Gastroesophageal sphincter (tissue), 3 donors: ENCODE measurements around the gene TMEM178A.

ENCODE experiments used
- CTCF ChIP-seq, 4 experiments: fragments of 200-600 bp in 2 of 4; fragments of 450-650 bp in 2 of 4; sonication (generic) in 1 of 4; IDR thresholded peaks; one replicate each; pipeline ENCODE4 v1.5.1; 2017 to 2019; ENCODE audit warnings: antibody characterized with exemption in 4 of 4, mild to moderate bottlenecking in 2 of 4, moderate library complexity in 2 of 4
- EP300 ChIP-seq: sonication (generic); formaldehyde crosslinking; IDR thresholded peaks from one replicate; pipeline ENCODE4 v1.6.1; 2017; ENCODE audit warnings: antibody characterized with exemption, mild to moderate bottlenecking
- POLR2A ChIP-seq, 2 donors: fragments of 450-650 bp; IDR thresholded peaks; one replicate each; pipeline ENCODE4 v1.6.1; 2017; ENCODE audit warnings: antibody characterized with exemption in 2 of 2, mild to moderate bottlenecking in 2 of 2, moderate library complexity in 1 of 2

GRCh38 chr2:39648580-39648979 is 17.1 kb upstream of the TMEM178A start:
- no peak for TF ChIP-seq EP300
- TF ChIP-seq CTCF (IDR thresholded peaks at IDR 0.05) = no peak
- TF ChIP-seq POLR2A (IDR thresholded peaks at IDR 0.05) = no peak
